Measurements from ENCODE around the gene ATRN.

DNA sequence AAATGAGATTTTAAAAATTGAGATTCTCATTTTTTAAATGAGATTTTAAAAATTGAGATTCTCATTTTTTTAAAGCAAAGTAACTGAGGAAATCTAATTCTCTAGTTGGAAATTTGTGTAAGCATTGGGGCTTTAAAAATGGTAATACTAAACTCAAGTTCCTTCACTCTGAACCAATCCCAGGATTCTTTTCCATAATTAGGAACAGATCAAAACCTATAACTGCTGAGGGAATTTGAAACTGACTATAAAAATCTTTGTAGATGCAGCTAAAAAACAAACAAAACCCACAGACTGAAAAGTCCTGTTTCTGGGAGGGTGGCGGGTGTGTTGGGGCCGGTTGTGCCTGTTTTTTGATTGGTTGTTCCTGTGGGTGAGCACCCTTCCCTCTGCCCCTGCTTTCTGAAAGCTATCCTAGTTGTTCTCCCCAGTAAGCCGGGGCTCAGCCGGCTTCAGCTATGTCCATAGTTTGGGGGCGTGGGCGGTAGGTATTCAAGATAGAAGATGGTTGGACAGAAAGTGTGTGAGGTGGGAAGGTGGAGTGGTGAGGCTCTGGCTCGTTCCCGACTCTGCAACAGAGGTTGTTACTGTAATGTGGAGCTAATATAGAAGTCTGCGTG lies 143.1 kb downstream of the ATRN start:
- TF ChIP-seq NFYB (CRISPR knock-in tag; conservative IDR thresholded peaks at IDR 0.05; ENCODE audit: low read depth): no peak
- TF ChIP-seq ATF1 (CRISPR knock-in tag; IDR thresholded peaks at IDR 0.05): no peak
- TF ChIP-seq TCF7 (CRISPR knock-in tag; IDR thresholded peaks at IDR 0.05; ENCODE audit: low read depth): no peak
- TF ChIP-seq FOXK1 (CRISPR knock-in tag; IDR thresholded peaks at IDR 0.05): no peak
- TF ChIP-seq RELA (CRISPR knock-in tag; IDR thresholded peaks at IDR 0.05; ENCODE audit: borderline replicate concordance): no peak
- no peak for TF ChIP-seq ZNF423 (CRISPR knock-in tag; IDR thresholded peaks at IDR 0.05)
- TF ChIP-seq CTCF (IDR thresholded peaks at IDR 0.05): no peak
- TF ChIP-seq ERG (CRISPR knock-in tag; IDR thresholded peaks at IDR 0.05): no peak
